K562 (cell line): Measurements from ENCODE around the gene STX18. TPM values are rescaled to one million over a fixed set of nuclear protein-coding genes. Genes with fewer than 3 reads are reported as not detected.
A peak's percentile ranks its signal among the peaks of the same experiment; 100 is the strongest.

Source experiments
- AFF4 ChIP-seq: sonication (generic); formaldehyde crosslinking; IDR thresholded peaks from 2 replicates; pipeline ENCODE4 v1.8.0; 2023; ENCODE audit warnings: mild to moderate bottlenecking, missing genetic modification reagents
- CBFA2T2 ChIP-seq: fragments of 450-650 bp; conservative IDR thresholded peaks from 2 replicates; pipeline ENCODE4 v1.6.1; 2017; ENCODE audit warnings: mild to moderate bottlenecking
- CHD7 ChIP-seq: fragments of 200-600 bp; sonication (generic); IDR thresholded peaks from one replicate; pipeline ENCODE4 v1.6.1; 2012; ENCODE audit warnings: mild to moderate bottlenecking, low read depth, low read length, inconsistent platforms
- MXD1 ChIP-seq: fragments of 250-450 bp; sonication (Bioruptor Pico); IDR thresholded peaks from 2 replicates; pipeline ENCODE4 v1.8.0; 2021; ENCODE audit warnings: borderline replicate concordance, mild to moderate bottlenecking, moderate library complexity; ENCODE audit not compliant: poor library complexity, severe bottlenecking
- RBM14 ChIP-seq: fragments of 200-400 bp; formaldehyde crosslinking; IDR thresholded peaks from 2 replicates; pipeline ENCODE4 v1.6.1; 2018; ENCODE audit warnings: low read depth, mild to moderate bottlenecking, low read length, moderate library complexity, borderline replicate concordance; ENCODE audit not compliant: insufficient read depth
- RNF2 ChIP-seq: sonication (generic); IDR thresholded peaks from 2 replicates; pipeline ENCODE4 v1.6.1; 2016
- SETDB1 ChIP-seq: IDR thresholded peaks from one replicate; pipeline ENCODE4 v1.6.1; 2012; ENCODE audit warnings: low read length, control low read depth, inconsistent platforms
- SREBF2 ChIP-seq: sonication (generic); formaldehyde crosslinking; IDR thresholded peaks from 2 replicates; pipeline ENCODE4 v1.4.0; 2020; ENCODE audit warnings: mild to moderate bottlenecking, missing genetic modification reagents
- TCF3 ChIP-seq: sonication (generic); formaldehyde crosslinking; IDR thresholded peaks from 2 replicates; pipeline ENCODE4 v1.4.0; 2020; ENCODE audit warnings: mild to moderate bottlenecking, missing genetic modification reagents
- TEAD2 ChIP-seq: fragments of 450-650 bp; IDR thresholded peaks from 2 replicates; pipeline ENCODE4 v1.6.1; 2016; ENCODE audit warnings: missing genetic modification characterization, control low read depth, missing compliant biosample characterization
- polyA plus RNA-seq, 8 experiments: library from polyadenylated mRNA; depleted of rRNA in 4 of 8; stranded (reverse) in 5 of 8; unstranded in 3 of 8; fragments of >200 nt; fragmentation: Nextera tagmentation in 2 of 8; fragmentation: Illumina TruSeq in 1 of 8; extraction: Ambion mirVana in 2 of 8; extraction: Trizol in 1 of 8; gene quantifications; 2 replicates each; pipeline versions ENCODE4 v1.2.1 to v1.2.3, GENCODE V29; 2011 to 2014; ENCODE audit warnings: inconsistent platforms in 1 of 8, missing spikeins in 1 of 8
- total RNA-seq, 7 experiments: library from RNA; depleted of rRNA in 6 of 7; stranded (reverse); fragments of >200 nt in 6 of 7; fragmentation: Illumina TruSeq in 2 of 7; extraction: Trizol in 2 of 7; gene quantifications; 2 replicates each; pipeline versions ENCODE4 v1.2.1 to v1.2.3, GENCODE V29; 2011 to 2021; ENCODE audit warnings: low replicate concordance in 1 of 7

The STX18 gene
- total and polyA plus RNA-seq, 9 of the 15 experiments (the other 6 are each of a cell fraction or from before 2014, with no cell fraction given) = 6.2 to 41.7 (median 22.7) TPM

- TF ChIP-seq CHD7 (no peak), SREBF2 (CRISPR knock-in tag) (no peak), MXD1 (CRISPR knock-in tag) (no peak), CBFA2T2 (peak; percentile 86), SETDB1 (no peak), AFF4 (no peak), TCF3 (CRISPR knock-in tag) (peak; percentile 84), RNF2 (no peak), RBM14 (no peak), TEAD2 (tag) (no peak)
Observed at GRCh38 chr4:4532371-4533154, 9.3 kb downstream of the STX18 start (continued).
